NCI-H748 (cell line): Measurements from ENCODE around the gene RFT1.

Experiments used
- DNase-seq: peaks from one replicate; lab custom pipeline; 2025; ENCODE audit not compliant: unreplicated experiment; lab: John Stamatoyannopoulos, UW

The RFT1 gene

DNA sequence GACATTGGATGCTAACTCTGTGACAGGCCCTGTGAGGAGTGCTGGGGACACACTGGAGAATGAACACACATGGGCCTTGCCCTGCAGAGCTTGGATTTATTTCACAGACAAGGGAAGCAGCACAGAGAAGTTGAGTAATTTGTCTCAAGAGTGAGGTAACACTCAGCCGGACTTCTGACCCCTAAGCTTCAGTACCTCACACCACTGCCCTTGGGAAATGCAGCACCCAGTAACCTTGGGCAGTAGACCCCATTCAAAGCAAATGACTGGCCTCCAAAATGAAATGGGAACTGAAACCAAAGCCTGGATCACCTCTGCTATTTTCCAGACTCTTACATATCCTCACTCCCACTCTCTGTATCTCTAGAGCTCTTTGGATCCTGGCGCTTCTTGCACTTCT is 37.3 kb downstream of the RFT1 start:
- DNase-seq: no peak

DNA sequence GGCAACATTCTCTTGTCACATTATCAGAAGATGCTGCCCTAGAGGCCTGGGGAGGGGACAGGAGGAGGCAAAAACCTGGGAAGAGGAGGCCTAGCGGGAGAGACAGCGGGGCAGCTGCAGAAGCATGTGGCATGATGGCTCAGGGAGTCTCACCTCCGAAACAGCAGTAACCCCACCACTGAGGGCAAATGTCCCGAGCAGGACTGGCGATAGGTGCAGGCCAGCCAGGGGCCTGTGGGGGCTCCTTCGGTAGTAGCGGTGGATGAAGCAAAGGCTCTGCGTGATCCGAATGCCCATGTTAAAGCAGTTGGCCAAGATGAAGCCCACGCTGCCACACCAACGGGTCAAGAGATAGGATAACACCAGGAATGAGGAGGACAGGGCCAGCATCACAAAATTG is 38.0 kb downstream of the RFT1 start:
- DNase-seq: no peak

DNA sequence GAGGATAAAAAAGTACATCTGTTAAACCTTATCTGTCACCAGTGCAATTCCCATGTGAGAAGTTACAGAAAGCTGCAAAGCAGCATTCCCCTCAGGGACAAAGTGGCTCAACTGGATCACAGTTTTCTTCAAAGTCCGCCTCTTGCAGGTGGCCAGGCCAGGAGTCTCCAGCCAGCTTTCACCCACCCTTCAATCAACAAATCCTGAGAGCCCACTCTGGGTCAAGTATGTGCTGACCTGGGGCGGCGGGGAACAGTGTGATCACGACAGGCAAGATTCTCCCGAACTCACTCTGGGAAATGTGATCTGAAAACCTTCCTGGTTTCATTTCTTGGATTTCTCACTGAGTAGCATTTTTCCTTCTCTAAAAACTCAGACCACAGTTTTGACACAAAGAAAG is 39.2 kb downstream of the RFT1 start:
- no peak for DNase-seq

DNA sequence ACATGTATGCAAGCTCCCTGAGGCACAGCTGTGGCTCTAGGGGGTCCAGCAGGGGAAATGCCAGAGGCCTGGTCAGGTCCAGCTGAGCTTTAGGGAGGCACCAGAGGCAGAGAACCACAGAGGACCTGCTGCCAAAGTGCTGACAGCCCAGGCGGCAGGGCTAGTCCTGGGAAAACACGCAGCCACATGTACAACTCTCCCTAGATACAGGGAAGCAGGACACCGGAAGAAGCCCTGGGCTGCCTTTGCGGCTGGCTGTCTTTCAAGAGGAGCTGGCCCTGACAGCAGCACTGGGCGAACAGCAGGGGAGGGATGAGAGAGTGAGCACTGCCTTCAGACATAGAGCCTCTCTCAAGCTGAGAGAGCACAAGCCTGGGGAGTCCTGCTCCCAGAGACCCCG is 40.7 kb downstream of the RFT1 start:
- no peak for DNase-seq

DNA sequence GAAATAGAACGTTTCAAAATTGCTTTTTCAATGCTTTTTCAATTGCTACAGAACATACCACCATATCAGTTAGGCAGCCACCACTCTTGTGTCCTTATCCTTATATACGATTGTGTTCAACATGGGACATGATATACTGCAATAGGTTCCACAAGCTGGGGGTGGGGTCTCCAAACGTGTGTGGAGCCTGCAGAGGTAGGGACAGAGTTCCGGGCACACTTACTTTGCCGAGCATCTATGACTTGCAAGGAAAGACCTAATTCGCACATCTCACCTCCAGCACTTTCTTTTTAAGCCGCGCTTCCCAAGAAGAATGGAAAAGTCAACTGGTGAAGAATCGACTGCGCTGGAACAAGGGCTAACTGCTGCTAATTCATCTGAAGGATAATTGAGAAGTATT is 44.8 kb downstream of the RFT1 start:
- DNase-seq: no peak

DNA sequence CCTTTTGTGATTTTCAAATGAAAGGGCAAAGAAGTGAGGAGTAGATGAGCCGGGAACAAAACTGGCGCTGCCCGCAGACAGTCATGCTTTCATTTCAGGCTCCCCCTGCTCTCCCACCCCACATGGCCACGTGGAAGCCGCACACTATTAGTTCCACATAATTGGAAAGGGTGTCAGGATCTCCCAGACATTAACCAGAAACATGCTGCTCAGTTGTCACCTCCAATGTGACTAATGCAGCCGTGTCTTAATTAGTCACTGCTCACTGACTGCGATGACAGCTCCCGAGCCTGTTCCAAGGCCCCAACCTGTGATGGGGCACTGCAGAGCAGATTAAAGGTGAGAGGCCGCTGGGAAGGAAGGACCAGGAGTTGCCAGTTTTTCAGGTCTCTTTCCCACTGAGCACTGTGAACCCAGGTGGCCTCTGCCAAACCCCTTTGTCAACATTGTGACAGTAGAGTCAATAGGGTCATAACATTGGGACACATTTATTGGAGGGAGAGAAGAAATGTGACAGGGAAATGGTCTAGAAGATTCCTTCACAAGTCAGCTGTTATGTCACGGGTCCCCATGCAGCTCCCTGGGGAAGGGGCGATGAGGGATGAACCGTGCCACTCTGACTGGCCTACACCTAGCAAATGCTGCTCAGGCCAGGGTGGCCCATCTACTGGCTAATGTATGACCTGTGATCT is 45.8 kb downstream of the RFT1 start:
- no peak for DNase-seq

DNA sequence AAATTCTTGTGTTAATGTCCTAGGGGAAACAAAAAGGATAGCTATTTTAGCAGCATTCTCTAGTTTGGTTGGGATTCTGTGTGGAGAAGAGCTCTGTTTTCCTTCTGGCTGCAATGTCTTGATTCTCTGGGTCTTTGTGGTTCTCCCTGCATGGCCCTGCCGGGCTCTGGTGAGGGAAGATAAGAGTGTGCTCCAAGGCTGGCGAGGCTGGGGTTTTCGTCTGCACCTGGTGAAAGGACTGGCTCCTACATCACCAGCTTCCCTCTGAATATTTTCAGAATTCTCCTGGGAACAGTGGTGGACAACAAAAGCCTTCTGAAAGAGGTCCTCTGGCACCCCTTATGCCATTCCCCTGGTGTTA is 46.3 kb downstream of the RFT1 start:
- no peak for DNase-seq

DNA sequence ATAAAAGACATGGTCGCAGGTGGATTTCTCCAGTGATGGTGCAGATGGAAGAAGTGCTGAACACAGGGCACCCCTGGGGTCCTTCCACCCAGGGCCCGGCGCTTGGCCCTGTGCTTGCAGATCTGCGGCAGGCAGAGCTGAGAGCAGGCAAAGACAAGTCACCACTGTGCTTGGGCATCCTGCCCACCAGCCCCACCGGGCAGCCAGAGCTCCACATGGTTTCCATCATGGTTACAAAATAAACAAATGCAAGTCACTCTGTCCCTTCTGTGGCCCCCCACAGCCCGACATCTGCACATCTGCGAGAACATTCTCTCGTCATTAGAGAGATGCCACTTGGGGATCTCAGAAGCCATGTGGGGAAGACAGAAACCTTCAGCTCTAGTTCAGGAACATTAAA is 46.7 kb downstream of the RFT1 start:
- DNase-seq: no peak

DNA sequence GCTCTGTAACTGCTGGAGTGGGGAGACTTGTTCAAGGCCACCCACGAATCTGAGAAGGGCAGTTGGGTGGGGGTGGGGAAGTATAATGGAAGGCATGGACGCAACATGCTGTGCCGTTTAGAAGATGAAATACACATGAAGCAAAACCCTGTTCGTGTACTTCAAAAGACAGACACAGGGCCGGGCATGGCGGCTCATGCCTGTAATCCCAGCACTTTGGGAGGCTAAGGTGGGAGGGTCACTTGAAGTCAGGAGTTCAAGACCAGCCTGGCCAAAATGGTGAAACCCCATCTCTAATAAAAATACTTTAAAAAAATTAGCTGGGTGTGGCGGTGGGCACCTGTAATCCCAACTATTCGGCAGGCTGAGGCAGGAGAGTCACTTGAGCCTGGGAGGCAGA is 47.5 kb downstream of the RFT1 start:
- DNase-seq: no peak

DNA sequence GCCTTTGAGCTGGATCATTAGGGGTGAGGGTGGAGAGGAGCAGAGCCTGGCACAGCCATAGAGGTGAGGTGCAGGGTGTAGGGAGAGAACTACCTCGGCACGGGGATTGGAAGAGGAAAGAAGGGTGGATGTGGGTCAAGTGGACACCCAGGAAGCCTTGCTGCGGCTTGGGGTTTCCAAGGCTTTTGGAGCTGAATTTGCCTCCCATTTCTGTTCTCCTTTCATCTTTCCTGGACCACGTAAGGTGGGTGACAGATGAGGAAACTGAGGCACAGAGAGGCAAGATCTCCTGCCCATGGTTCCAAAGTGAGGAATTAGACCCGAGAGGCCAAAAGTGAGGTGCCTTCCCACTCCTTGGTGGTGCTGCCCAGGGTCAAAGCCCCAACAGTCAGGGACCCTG is 48.9 kb downstream of the RFT1 start:
- no peak for DNase-seq

DNA sequence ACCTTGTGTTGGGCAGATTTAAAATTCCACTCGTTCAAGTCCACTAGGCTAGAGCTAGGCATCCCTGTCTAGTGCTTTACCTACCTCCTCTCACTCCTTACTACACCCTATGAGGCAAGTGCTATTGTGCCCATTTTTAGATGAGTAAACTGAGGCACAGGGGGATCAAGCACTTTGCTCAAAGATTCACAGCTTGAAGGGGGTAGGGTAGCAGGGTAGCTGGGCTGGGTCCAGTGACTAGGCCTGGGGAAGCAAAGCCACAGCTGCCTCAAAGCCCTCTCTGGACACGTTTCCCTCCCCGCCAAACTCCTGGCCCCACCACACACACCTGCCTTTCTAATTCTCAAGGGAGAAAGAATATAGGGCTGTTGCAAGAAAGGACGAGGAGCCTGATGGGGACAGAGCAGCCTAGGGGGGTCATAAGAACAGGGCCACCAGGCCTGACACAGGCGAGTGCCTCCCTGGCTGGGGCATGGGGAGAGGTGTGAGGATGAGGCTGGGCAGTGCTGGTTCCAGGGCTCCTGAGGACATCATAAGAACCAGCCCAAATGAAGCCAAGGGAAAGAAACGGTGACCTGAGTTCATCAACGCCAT is 49.5 kb downstream of the RFT1 start:
- DNase-seq: no peak

DNA sequence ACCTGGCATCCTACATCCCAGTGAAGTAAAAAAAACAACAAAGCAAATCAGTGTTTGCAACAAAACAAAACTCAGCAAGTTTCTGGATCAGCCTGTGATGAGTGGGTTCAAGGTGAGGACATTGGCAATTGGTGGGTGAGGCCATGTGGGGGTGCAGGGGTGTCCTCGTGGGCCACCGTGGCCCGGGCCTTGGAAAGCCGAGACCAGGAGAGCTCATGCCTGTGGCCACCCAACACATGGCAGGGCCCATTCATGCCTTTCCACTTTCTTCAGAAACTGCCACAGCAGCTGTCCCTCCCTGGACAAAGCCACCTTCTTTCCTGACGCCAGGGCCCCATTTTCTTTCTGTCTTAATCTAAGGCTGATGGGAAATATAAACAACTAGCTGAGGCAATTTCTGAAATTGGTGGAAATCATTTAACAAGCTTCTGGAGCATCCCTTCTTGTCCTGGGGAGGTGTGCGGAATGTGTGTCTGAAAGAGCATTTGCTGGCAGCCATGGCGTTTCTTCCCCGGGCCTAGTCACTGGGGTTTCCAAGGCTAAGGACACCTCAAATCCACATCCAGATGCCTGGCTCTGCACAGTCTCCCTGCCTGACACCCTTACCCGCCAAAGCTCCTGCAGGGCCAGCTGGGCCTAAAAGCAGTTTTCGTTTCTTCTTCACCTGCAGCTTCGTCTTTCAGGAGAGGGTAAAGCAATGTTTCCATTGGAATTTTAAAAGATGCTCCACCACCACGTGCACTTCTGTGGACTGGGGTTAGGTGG is 50.3 kb downstream of the RFT1 start:
- no peak for DNase-seq

DNA sequence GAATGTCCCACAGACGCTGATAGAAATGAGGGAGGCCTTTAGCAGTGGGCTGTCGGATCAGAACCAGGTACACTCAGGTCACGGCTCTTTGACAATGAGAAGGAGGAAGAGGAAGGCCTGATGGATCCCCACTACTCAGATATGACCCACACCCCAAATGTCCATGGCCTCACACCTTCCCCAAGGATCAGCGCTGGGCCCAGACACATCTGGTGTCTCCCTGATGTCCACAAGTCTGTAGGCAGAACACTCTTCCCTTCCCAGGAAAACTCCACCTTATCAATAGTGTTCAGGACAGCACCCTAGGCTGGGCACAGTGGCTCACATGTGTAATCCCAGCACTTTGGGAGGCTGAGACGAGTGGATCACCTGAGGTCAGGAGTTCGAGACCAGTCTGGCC is 51.1 kb downstream of the RFT1 start:
- DNase-seq: no peak

DNA sequence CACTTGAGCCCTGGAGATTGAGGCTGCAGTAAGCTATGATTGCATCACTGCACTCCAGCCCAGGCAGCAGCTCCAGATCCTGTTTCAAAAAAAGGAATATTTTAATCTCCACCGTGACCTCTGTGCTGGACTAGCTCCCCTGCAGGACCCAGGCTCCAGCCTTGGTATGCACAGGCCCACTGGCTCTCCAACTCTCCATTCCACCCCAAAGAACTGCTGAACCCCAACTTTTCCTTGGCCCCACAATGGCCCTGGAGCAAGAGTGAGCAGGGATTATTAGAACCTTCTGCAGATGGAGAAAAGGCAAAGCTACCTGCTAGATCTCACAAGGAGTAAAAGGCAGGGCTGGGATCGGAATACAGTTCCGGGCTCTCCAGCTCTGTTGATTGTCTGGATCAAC is 51.6 kb downstream of the RFT1 start:
- no peak for DNase-seq

DNA sequence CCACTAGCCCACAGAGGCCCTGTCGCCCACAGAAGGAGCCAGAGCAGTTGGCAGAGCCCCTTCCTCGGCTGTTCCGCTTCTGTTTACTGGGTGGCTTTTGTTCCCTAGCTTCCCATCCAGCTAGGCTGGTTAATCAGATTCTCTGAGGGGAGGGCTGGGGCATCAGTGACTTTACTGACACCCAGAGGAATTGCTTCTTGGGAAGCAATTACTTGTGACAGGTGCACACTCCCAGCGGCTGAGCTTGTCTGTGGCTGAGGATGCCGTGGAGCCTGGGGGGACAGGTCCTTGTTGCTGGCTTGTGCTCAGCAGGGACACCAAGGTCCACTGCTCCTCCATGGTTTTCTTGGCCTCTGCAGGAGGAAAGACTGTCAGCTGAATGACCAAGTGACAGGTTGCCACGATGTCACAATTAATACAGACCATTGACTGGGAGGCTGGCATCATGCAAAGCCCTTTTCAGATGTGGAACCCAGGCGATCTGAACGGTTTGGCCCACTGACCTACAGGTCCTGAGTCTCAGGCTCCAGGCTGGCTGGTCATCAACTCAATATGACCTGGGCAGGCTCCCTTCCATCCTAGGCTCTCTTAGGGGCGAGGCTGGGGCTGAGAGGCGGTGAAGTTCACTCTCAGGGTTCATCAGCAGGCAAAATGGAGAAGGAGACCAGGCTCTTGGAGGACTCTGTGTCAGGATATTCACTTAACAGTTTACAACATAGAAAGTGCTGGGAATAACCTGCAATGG is 52.6 kb downstream of the RFT1 start:
- no peak for DNase-seq

DNA sequence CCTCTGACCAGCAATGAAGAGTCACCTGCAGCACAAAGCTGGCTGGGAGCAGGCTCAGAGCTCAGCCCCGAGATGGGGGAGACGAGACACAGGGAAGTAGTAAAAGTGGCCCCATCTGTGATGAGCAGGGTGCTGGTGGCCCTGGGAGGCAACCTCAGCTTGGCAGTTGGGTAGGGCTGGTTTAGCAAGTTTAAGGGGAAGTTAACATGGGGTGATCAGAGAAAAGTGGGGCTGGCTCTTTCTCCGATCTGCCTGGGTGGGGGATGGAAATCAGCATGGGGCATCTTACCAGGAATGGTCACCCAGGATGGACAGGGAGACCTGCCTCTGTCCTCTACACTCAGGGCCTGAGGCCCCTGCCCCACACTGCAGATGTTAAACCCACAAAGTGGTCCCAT is 54.5 kb downstream of the RFT1 start:
- no peak for DNase-seq

DNA sequence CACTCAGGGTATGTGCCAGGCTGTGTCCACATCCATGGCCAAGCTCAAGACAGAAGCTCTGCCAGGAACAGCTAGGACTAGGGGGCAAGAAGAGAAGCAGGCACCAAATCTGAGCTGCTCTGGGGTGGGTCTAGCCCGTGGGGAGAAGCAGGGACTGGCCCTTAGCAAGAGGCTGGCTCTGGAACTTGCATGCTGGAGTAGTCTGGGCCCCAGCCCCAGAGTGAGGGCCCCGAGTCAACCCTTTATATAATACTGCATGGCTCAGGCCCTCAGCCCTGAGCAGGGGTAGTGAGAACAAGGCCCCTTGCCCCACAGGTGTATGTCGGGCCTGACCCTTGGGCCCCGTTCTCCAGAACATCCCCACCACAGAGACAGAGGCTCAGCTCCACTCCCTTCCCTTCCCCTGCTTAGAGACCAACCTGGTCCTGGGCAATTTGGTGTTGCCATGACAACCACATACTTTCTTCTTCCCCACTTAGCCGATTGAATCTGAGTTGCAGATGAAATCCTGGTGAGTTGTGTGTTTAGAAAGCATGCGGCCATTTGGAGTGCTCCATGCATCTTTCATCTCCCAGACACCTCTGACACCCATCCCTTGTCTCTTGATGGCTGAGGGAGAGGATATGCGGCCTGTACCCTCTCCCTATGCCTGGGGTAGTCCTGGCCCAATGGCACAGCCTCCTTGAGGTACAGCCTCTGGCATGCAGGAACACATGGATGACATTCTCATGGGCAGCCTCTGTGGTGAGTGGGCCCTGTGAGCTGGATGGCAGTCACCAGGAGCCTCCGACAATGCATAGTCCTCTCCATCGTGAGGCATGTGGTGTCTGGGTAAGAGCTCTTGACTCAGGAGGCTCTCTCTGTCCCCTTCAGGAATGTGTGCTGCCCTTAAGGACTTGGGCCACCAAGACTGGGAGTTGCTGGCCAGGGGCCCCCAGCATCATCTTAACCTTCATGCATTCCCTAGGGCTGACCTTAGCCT is 55.2 kb downstream of the RFT1 start:
- DNase-seq: no peak

DNA sequence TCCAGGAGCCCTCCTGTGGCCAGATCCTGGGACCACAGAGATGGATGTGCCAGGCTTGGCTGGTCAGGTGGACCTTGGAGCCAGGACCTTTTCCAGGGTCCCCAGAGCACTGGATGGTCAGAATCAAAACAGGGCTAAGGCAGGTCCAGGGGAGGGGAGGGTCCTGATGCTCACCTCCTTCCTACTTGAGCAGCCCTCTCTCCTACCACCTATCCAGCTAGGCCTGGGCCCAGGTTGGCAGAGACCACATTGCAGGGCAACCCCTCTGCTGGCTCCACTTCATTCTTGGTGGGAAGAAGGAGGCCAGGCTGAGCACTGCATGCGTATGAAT is 55.9 kb downstream of the RFT1 start:
- no peak for DNase-seq

DNA sequence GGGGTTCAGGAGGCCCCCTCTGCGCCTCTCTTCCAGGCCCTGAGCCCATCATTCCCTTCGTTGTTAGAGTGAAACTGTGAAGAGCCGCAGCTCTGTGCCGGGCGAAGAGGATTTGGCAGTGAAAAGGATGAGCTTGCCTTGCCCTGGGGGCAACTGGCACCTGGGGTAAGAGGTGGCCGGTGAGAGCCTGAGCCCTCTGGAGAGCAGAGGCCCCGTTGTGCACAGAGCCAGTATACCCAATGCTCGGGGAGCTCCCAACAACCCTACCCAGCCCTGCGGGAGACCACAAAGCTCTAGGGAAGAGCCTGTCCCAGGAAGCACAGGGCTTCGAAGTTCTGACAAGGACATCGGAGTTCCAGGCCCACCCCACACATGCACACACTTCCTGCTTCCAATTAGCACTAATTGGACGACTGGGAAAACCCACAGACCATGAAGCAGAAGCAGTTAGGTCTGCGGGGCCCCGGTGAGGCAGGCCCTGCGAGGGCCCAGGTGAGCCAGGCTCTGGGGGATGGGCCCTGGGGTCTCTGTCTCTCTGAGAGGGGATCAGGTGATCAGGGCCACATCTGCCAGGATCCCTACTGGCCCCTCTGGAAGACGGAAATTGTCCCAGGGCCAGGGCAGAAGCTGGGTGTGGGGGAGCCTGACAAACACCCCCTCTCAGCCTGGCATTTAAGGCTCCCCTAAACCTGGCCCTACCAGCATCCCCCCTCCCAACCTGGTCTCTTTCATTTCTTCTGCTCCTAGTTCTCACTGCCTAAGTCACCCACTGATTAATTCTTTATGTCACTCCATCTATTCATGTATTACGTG is 56.5 kb downstream of the RFT1 start:
- DNase-seq: no peak
